ENCODE results near the gene RNF227.

- TF ChIP-seq, protein P1, sequence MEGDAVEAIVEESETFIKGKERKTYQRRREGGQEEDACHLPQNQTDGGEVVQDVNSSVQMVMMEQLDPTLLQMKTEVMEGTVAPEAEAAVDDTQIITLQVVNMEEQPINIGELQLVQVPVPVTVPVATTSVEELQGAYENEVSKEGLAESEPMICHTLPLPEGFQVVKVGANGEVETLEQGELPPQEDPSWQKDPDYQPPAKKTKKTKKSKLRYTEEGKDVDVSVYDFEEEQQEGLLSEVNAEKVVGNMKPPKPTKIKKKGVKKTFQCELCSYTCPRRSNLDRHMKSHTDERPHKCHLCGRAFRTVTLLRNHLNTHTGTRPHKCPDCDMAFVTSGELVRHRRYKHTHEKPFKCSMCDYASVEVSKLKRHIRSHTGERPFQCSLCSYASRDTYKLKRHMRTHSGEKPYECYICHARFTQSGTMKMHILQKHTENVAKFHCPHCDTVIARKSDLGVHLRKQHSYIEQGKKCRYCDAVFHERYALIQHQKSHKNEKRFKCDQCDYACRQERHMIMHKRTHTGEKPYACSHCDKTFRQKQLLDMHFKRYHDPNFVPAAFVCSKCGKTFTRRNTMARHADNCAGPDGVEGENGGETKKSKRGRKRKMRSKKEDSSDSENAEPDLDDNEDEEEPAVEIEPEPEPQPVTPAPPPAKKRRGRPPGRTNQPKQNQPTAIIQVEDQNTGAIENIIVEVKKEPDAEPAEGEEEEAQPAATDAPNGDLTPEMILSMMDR (IDR thresholded peaks at IDR 0.05): no peak
- no peak for TF ChIP-seq POLR2A (IDR thresholded peaks at IDR 0.05)
Observed at GRCh38 chr17:7878234-7878633, 37.9 kb downstream of the RNF227 start.
